ENCODE results near the gene LHX5. TPM values are rescaled to one million over a fixed set of nuclear protein-coding genes. Genes with fewer than 3 reads are reported as not detected.

The LHX5 gene
- total RNA-seq, 1 experiment from 2014 or later: not detected

- Mint-ChIP-seq H3K9me3 (ENCODE audit: low read depth, unreplicated experiment) (no peaks in the 10 kb centered on the region), H3K4me3 (ENCODE audit: low read depth, unreplicated experiment) (no peak overlapping the region), H3K4me1 (ENCODE audit: low read depth, unreplicated experiment) (no peaks in the 10 kb centered on the region), H3K27me3 (ENCODE audit: unreplicated experiment) (peaks cover 86% of the 10 kb centered on the region), H3K36me3 (ENCODE audit: insufficient read depth, unreplicated experiment) (no peaks in the 10 kb centered on the region), H3K27ac (ENCODE audit: unreplicated experiment) (no peak overlapping the region)
- TF ChIP-seq, protein P1, sequence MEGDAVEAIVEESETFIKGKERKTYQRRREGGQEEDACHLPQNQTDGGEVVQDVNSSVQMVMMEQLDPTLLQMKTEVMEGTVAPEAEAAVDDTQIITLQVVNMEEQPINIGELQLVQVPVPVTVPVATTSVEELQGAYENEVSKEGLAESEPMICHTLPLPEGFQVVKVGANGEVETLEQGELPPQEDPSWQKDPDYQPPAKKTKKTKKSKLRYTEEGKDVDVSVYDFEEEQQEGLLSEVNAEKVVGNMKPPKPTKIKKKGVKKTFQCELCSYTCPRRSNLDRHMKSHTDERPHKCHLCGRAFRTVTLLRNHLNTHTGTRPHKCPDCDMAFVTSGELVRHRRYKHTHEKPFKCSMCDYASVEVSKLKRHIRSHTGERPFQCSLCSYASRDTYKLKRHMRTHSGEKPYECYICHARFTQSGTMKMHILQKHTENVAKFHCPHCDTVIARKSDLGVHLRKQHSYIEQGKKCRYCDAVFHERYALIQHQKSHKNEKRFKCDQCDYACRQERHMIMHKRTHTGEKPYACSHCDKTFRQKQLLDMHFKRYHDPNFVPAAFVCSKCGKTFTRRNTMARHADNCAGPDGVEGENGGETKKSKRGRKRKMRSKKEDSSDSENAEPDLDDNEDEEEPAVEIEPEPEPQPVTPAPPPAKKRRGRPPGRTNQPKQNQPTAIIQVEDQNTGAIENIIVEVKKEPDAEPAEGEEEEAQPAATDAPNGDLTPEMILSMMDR (IDR thresholded peaks at IDR 0.05; ENCODE audit: unreplicated experiment): no peak
- BruUV-seq (replicated peaks): no TSS peak
- CTCF ChIA-PET: no interaction called here
- intact Hi-C loops (cut with micrococcal nuclease; ENCODE audit: unreplicated experiment): no loop called here
- DNase-seq: no peak
These were observed 16.7 kb upstream of the LHX5 start for GRCh38 chr12:113488322-113488721.

- Mint-ChIP-seq H3K4me1 (ENCODE audit: low read depth, unreplicated experiment) (no peaks in the 10 kb centered on the region), H3K27ac (ENCODE audit: unreplicated experiment) (no peak overlapping the region), H3K9me3 (ENCODE audit: low read depth, unreplicated experiment) (no peaks in the 10 kb centered on the region), H3K36me3 (ENCODE audit: insufficient read depth, unreplicated experiment) (no peaks in the 10 kb centered on the region), H3K4me3 (ENCODE audit: low read depth, unreplicated experiment) (no peak overlapping the region), H3K27me3 (ENCODE audit: unreplicated experiment) (peaks cover 100% of the 10 kb centered on the region)
- DNase-seq: no peak
- intact Hi-C loops (cut with micrococcal nuclease; ENCODE audit: unreplicated experiment): no loop called here
- TF ChIP-seq, protein P1 (IDR thresholded peaks at IDR 0.05; ENCODE audit: unreplicated experiment): no peak
- CTCF ChIA-PET: no interaction called here
- BruUV-seq (replicated peaks): no TSS peak
These were observed 15.1 kb upstream of the LHX5 start for GRCh38 chr12:113486722-113487121.

GRCh38 chr12:113485330-113485729 lies 13.7 kb upstream of the LHX5 start:
- H3K4me3 Mint-ChIP-seq (ENCODE audit: low read depth, unreplicated experiment): no peak overlapping the region
- intact Hi-C loops (cut with micrococcal nuclease; ENCODE audit: unreplicated experiment): no loop called here
- no TSS peak for BruUV-seq (replicated peaks)
- TF ChIP-seq, protein P1 (IDR thresholded peaks at IDR 0.05; ENCODE audit: unreplicated experiment): no peak
- no peaks in the 10 kb centered on the region for H3K9me3 Mint-ChIP-seq (ENCODE audit: low read depth, unreplicated experiment)
- no peaks in the 10 kb centered on the region for H3K36me3 Mint-ChIP-seq (ENCODE audit: insufficient read depth, unreplicated experiment)
- no peak overlapping the region for H3K27ac Mint-ChIP-seq (ENCODE audit: unreplicated experiment)
- CTCF ChIA-PET: interaction anchor here (0.6 kb wide), 1 partner anchor 712 kb away, joined by 4 read pairs; no protein-coding TSS in a partner anchor
- DNase-seq: no peak
- H3K27me3 Mint-ChIP-seq (ENCODE audit: unreplicated experiment): peaks cover 100% of the 10 kb centered on the region
- H3K4me1 Mint-ChIP-seq (ENCODE audit: low read depth, unreplicated experiment): no peaks in the 10 kb centered on the region

DNA sequence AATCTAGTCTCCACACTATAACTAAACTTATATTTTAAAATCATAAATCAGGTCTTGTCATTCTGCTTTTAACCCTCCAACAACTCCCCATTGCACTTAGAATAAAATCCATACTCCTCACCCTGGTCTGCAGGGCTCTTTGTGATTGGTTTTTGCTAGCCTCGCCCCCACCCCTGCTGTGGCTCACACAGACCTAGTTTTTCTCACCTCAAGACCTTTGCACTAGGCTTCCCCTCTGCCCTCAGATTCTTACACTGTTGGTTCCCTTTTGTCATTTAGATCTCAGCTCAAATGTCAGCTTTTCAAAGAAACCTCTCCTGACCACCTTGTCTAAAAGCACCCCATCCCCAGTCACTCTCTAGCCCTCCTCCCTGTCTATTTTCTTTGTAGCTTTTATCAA lies 10.7 kb upstream of the LHX5 start:
- Mint-ChIP-seq H3K4me1 (ENCODE audit: low read depth, unreplicated experiment) (no peaks in the 10 kb centered on the region), H3K27me3 (ENCODE audit: unreplicated experiment) (peaks cover 100% of the 10 kb centered on the region), H3K9me3 (ENCODE audit: low read depth, unreplicated experiment) (no peaks in the 10 kb centered on the region), H3K36me3 (ENCODE audit: insufficient read depth, unreplicated experiment) (no peaks in the 10 kb centered on the region), H3K4me3 (ENCODE audit: low read depth, unreplicated experiment) (no peak overlapping the region), H3K27ac (ENCODE audit: unreplicated experiment) (no peak overlapping the region)
- no peak for DNase-seq
- BruUV-seq (replicated peaks): no TSS peak
- intact Hi-C loops (cut with micrococcal nuclease; ENCODE audit: unreplicated experiment): no loop called here
- CTCF ChIA-PET: no interaction called here
- TF ChIP-seq, protein P1 (IDR thresholded peaks at IDR 0.05; ENCODE audit: unreplicated experiment): no peak
